SK-N-SH (cell line): ENCODE measurements around the gene GCNT2. TPM values are rescaled to one million over a fixed set of nuclear protein-coding genes. Genes with fewer than 3 reads are reported as not detected.

Experiments used
- CTCF ChIA-PET: fragments of 300-600, 350-600 bp; formaldehyde crosslinking; extraction: SDS; loops from one replicate; lab custom pipeline; 2021; lab: Yijun Ruan, JAX
- POLR2A ChIA-PET: fragments of 350-600 bp; sonication (Branson Sonifier 250); formaldehyde crosslinking; extraction: SDS; loops from one replicate; lab custom pipeline; 2020; ENCODE audit warnings: antibody characterized with exemption, inconsistent platforms; lab: Yijun Ruan, JAX
- DNase-seq: peaks from one replicate; pipeline ENCODE4 v3.0.0; 2012
- H2AFZ ChIP-seq: fragments of 200-600 bp; sonication (generic); 2 replicates; pipeline ENCODE4 v1.8.1; 2016; ENCODE audit warnings: antibody characterized with exemption, mild to moderate bottlenecking, low read depth
- H3F3A ChIP-seq: fragments of 200-600 bp; sonication (generic); replicated peaks from 2 replicates; pipeline ENCODE3; 2016; ENCODE audit warnings: antibody characterized with exemption, mild to moderate bottlenecking; ENCODE audit not compliant: insufficient read depth
- H3K27ac ChIP-seq, 2 experiments: fragments of 200-500 bp in 1 of 2; fragments of 200-600 bp in 1 of 2; sonication (Bioruptor generic) in 1 of 2; sonication (generic), shearing (Covaris generic) in 1 of 2; 2 replicates each; pipeline versions ENCODE4 v1.5.1 to v1.6.1; 2014 to 2016; ENCODE audit warnings: low read depth in 2 of 2, inconsistent platforms in 1 of 2, low read length in 1 of 2, mild to moderate bottlenecking in 1 of 2, mixed read lengths in 1 of 2
- H3K27me3 ChIP-seq: fragments of 200-600 bp; sonication (generic), shearing (Covaris generic); 2 replicates; pipeline ENCODE4 v1.6.1; 2016; ENCODE audit warnings: mixed run types; ENCODE audit not compliant: insufficient read depth
- H3K36me3 ChIP-seq, 2 experiments: fragments of 200-500 bp in 1 of 2; fragments of 200-600 bp in 1 of 2; sonication (Bioruptor generic) in 1 of 2; sonication (generic) in 1 of 2; replicated peaks in 1 of 2; 2 replicates each; pipeline versions ENCODE3 to v1.5.1; 2014 to 2016; ENCODE audit warnings: low read length in 1 of 2, mild to moderate bottlenecking in 1 of 2; ENCODE audit not compliant: insufficient read depth in 2 of 2, control insufficient read depth in 1 of 2
- H3K4me1 ChIP-seq, 2 experiments: fragments of 200-500 bp in 1 of 2; fragments of 200-600 bp in 1 of 2; sonication (Bioruptor generic) in 1 of 2; sonication (generic), shearing (Covaris generic) in 1 of 2; 2 replicates each; pipeline versions ENCODE4 v1.5.1 to v1.6.1; 2014 to 2016; ENCODE audit warnings: low read depth in 1 of 2, low read length in 1 of 2, mixed run types in 1 of 2; ENCODE audit not compliant: insufficient read depth in 2 of 2, control insufficient read depth in 1 of 2
- H3K4me2 ChIP-seq: fragments of 200-600 bp; sonication (generic), shearing (Covaris generic); 2 replicates; pipeline ENCODE4 v1.6.1; 2017; ENCODE audit warnings: mixed run types
- H3K4me3 ChIP-seq, 2 experiments: fragments of 200-500 bp in 1 of 2; fragments of 200-600 bp in 1 of 2; sonication (Bioruptor generic) in 1 of 2; sonication (generic), shearing (Covaris generic) in 1 of 2; 2 replicates each; pipeline versions ENCODE4 v1.5.1 to v1.8.1; 2014 to 2016; ENCODE audit warnings: low read depth in 2 of 2, inconsistent platforms in 1 of 2, low read length in 1 of 2, mild to moderate bottlenecking in 1 of 2, mixed read lengths in 1 of 2, moderate library complexity in 1 of 2
- H3K79me2 ChIP-seq: fragments of 200-600 bp; sonication (generic); 2 replicates; pipeline ENCODE4 v1.8.1; 2017; ENCODE audit warnings: mild to moderate bottlenecking; ENCODE audit not compliant: insufficient read depth
- H3K9ac ChIP-seq: fragments of 200-600 bp; sonication (generic); 2 replicates; pipeline ENCODE4 v1.6.1; 2017; ENCODE audit warnings: mixed run types
- H3K9me2 ChIP-seq: fragments of 200-600 bp; sonication (generic); 2 replicates; pipeline ENCODE4 v1.6.1; 2017; ENCODE audit warnings: mixed run types
- H3K9me3 ChIP-seq: fragments of 200-600 bp; sonication (generic); 2 replicates; pipeline ENCODE4 v1.6.1; 2017; ENCODE audit warnings: mixed run types, mild to moderate bottlenecking, moderate library complexity
- H4K20me1 ChIP-seq: fragments of 200-600 bp; sonication (generic); 2 replicates; pipeline ENCODE4 v1.6.1; 2017; ENCODE audit warnings: mild to moderate bottlenecking, mixed run types; ENCODE audit not compliant: insufficient read depth
- CHD2 ChIP-seq: fragments of 150-350 bp; IDR thresholded peaks from 2 replicates; pipeline ENCODE4 v1.6.1; 2018; ENCODE audit warnings: low read length; ENCODE audit not compliant: partially characterized antibody
- CTCF ChIP-seq: fragments of 200-600 bp; sonication (generic); IDR thresholded peaks from 2 replicates; pipeline ENCODE4 v1.6.1; 2017; ENCODE audit warnings: antibody characterized with exemption, mild to moderate bottlenecking, moderate library complexity
- EP300 ChIP-seq, 2 experiments: IDR thresholded peaks; 2 replicates each; pipeline versions ENCODE4 v1.4.0 to v1.6.1; 2012; ENCODE audit warnings: borderline replicate concordance in 1 of 2, low read depth in 1 of 2, low read length in 1 of 2
- EZH2phosphoT487 ChIP-seq: fragments of 200-600 bp; sonication (generic); IDR thresholded peaks from 2 replicates; pipeline ENCODE4 v1.6.1; 2017; ENCODE audit warnings: low read depth, mixed run types, mild to moderate bottlenecking, antibody characterized with exemption, moderate library complexity, borderline replicate concordance
- FOXJ3 ChIP-seq: sonication (generic); formaldehyde crosslinking; IDR thresholded peaks from 2 replicates; pipeline ENCODE4 v1.5.1; 2020; ENCODE audit warnings: mild to moderate bottlenecking, missing genetic modification reagents
- IRF3 ChIP-seq: fragments of 150-350 bp; IDR thresholded peaks from 2 replicates; pipeline ENCODE4 v1.6.1; 2016; ENCODE audit warnings: mild to moderate bottlenecking, low read depth, low read length
- MEF2A ChIP-seq: IDR thresholded peaks from 2 replicates; pipeline ENCODE4 v1.4.0; 2012; ENCODE audit warnings: low read depth, borderline replicate concordance
- MXI1 ChIP-seq: IDR thresholded peaks from 2 replicates; pipeline ENCODE4 v1.6.1; 2012; ENCODE audit warnings: mild to moderate bottlenecking, low read depth, low read length, improper control_type of control experiment
- NFIC ChIP-seq: IDR thresholded peaks from 2 replicates; pipeline ENCODE4 v1.4.0; 2012; ENCODE audit warnings: borderline replicate concordance
- NRF1 ChIP-seq: IDR thresholded peaks from 2 replicates; pipeline ENCODE4 v1.6.1; 2012; ENCODE audit warnings: low read depth, mild to moderate bottlenecking, low read length
- PBX3 ChIP-seq: IDR thresholded peaks from 2 replicates; pipeline ENCODE4; 2012
- REST ChIP-seq: IDR thresholded peaks from 2 replicates; pipeline ENCODE4 v1.6.1; 2012; ENCODE audit warnings: mild to moderate bottlenecking, low read depth, low read length, moderate library complexity
- SIN3A ChIP-seq: IDR thresholded peaks from 2 replicates; pipeline ENCODE4 v1.6.1; 2012; ENCODE audit warnings: low read depth, mild to moderate bottlenecking, low read length, moderate library complexity, borderline replicate concordance
- TCF12 ChIP-seq: IDR thresholded peaks from 2 replicates; pipeline ENCODE4 v1.4.0; 2012
- TEAD4 ChIP-seq: IDR thresholded peaks from 2 replicates; pipeline ENCODE4 v1.4.0; 2012; ENCODE audit warnings: mild to moderate bottlenecking, borderline replicate concordance; ENCODE audit not compliant: insufficient read depth
- USF2 ChIP-seq: fragments of 150-350 bp; IDR thresholded peaks from 2 replicates; pipeline ENCODE4 v1.6.1; 2017; ENCODE audit warnings: antibody characterized with exemption, low read length, low read depth, borderline replicate concordance
- WGBS: methylation state at CpG from one replicate; pipeline ENCODE4 v1.1.6; 2017; ENCODE audit warnings: low lambda C conversion rate; 5-methylcytosine and 5-hydroxymethylcytosine counted together
- polyA plus RNA-seq, 3 experiments: library from polyadenylated mRNA; depleted of rRNA; stranded (reverse); fragments of >200 nt; gene quantifications; 2 replicates each; pipeline ENCODE4 v1.2.3, GENCODE V29; 2012

Gene GCNT2
- polyA plus RNA-seq, 1 of the 3 experiments (the other 2 are of a cell fraction), result 0.13 TPM

- H3K4me2 ChIP-seq, result no peak overlapping the region
- CTCF ChIA-PET, result no interaction called here
- 84% methylated on average over 3 of the region's 3 CpGs for WGBS
These were observed 48.5 kb upstream of the GCNT2 start for GRCh38 chr6:10472634-10473033.

More at GRCh38 chr6:10472634-10473033, 48.5 kb upstream of the GCNT2 start:
- H3K79me2 ChIP-seq, result no peaks in the 10 kb centered on the region
- H3K4me3 ChIP-seq, result no peak overlapping the region
- no peak overlapping the region for H2AFZ ChIP-seq
- no peak for DNase-seq
- H3K27me3 ChIP-seq, result peaks cover 4% of the 10 kb centered on the region; the same call in 1 of the 2 replicates
- no peaks in the 10 kb centered on the region for H3F3A ChIP-seq
- POLR2A ChIA-PET, result no interaction called here
- no peaks in the 10 kb centered on the region for H3K36me3 ChIP-seq
- H3K27ac ChIP-seq, result no peak overlapping the region
- no peaks in the 10 kb centered on the region for H3K4me1 ChIP-seq
- H3K9me2 ChIP-seq, result no peaks in the 10 kb centered on the region
- H3K9ac ChIP-seq, result no peak overlapping the region
- H3K9me3 ChIP-seq, result no peaks in the 10 kb centered on the region
- H4K20me1 ChIP-seq, result no peaks in the 10 kb centered on the region
- TF ChIP-seq USF2, result no peak
- TF ChIP-seq CTCF, result no peak
- TF ChIP-seq MEF2A, result no peak
- no peak for TF ChIP-seq MXI1
- no peak for TF ChIP-seq TCF12
- TF ChIP-seq REST, result no peak
- no peak for TF ChIP-seq NRF1
- TF ChIP-seq EZH2phosphoT487, result no peak
- TF ChIP-seq PBX3, result no peak
- TF ChIP-seq IRF3, result no peak
- TF ChIP-seq NFIC, result no peak
- TF ChIP-seq CHD2, result no peak
- TF ChIP-seq SIN3A, result no peak
- no peak for TF ChIP-seq TEAD4
- TF ChIP-seq FOXJ3 (CRISPR knock-in tag), result no peak
- TF ChIP-seq EP300 (IDR thresholded peaks at IDR 0.05; ENCODE audit: borderline replicate concordance in 1 of 2, low read depth in 1 of 2, low read length in 1 of 2), result no peak
